ES-I3 (cell line): ENCODE measurements around the gene TNFAIP8L1.

Source experiments
- H3K36me3 ChIP-seq: 2 replicates; pipeline ENCODE4 v1.6.1; 2013; ENCODE audit warnings: mild to moderate bottlenecking, low read length, control low read depth, moderate library complexity; ENCODE audit not compliant: insufficient read depth
- H3K4me1 ChIP-seq: 2 replicates; pipeline ENCODE4 v1.6.1; 2013; ENCODE audit warnings: mild to moderate bottlenecking, control low read depth, low read length; ENCODE audit not compliant: insufficient read depth
- H3K9ac ChIP-seq: 2 replicates; pipeline ENCODE4 v1.6.1; 2013; ENCODE audit warnings: low read depth, mild to moderate bottlenecking, low read length, moderate library complexity
- H3K9me3 ChIP-seq: 2 replicates; pipeline ENCODE4 v1.6.1; 2013; ENCODE audit warnings: mild to moderate bottlenecking, low read length, moderate library complexity; ENCODE audit not compliant: control insufficient read depth, insufficient read depth

Gene TNFAIP8L1

DNA sequence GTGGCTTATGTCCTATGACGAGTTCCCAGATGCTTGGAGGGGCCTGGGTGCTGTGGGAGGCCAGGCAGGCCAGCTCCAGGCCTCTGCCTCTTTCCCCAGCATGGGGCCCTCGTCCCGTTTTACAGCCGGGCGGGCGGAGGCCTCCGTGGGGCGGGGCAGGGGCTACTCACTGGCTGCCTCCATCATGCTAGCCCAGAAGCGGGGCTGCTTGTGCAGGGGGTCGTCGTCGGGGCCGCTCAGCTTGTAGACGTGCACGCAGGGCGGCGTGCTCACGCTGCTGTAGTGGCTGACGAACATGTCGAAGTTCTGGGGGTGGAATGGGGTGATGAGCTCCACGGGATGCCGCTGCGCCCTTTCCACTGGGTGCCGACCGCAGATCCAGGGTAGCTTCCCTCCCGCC is 49.3 kb downstream of the TNFAIP8L1 start:
- Histone ChIP-seq H3K9me3 (no peaks in the 10 kb centered on the region), H3K9ac (no peak overlapping the region), H3K36me3 (peaks cover 3% of the 10 kb centered on the region), H3K4me1 (no peaks in the 10 kb centered on the region)

DNA sequence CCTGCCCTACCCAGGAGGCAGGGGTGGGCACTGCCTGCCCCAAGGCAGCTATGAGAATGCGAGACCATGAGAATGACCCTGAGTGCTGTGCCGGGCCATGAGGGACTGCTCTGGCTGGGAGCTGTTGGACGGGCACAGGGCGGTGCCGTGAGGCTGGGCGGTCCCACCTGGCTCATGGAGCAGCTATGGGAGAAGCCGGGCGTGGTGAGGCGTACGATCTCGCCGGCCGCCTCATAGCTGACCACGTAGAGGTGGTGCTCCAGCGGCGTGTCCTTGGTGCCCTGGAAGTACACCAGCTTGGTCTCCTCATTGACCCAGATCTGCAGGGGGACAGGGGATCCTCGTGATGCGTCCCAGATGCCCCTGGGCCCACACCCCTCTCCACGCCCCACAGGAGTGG is 50.1 kb downstream of the TNFAIP8L1 start:
- peaks cover 6% of the 10 kb centered on the region for H3K36me3 ChIP-seq
- no peaks in the 10 kb centered on the region for H3K4me1 ChIP-seq
- no peak overlapping the region for H3K9ac ChIP-seq
- H3K9me3 ChIP-seq: no peaks in the 10 kb centered on the region

DNA sequence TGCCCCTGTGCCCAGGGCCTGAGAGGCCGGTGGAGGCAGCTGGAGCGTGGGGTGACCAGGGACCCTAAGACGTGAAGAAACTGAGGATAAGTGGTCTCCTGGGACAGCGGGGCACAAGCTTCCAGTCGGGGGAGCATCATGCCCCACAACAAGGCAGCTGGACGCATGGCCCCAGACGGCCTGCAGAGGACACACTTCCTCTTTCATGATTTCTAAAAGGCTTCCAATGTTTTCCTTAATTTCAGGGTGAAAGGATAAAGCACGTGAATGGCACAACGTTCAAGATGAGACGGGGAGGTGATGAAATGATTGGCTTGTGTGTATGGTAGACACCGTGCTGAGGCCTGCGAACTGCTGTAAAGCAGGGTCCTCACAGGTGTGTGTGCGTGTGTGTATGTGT is 51.0 kb downstream of the TNFAIP8L1 start:
- H3K4me1 ChIP-seq: no peaks in the 10 kb centered on the region
- no peak overlapping the region for H3K9ac ChIP-seq
- H3K36me3 ChIP-seq: peaks cover 6% of the 10 kb centered on the region
- no peaks in the 10 kb centered on the region for H3K9me3 ChIP-seq

DNA sequence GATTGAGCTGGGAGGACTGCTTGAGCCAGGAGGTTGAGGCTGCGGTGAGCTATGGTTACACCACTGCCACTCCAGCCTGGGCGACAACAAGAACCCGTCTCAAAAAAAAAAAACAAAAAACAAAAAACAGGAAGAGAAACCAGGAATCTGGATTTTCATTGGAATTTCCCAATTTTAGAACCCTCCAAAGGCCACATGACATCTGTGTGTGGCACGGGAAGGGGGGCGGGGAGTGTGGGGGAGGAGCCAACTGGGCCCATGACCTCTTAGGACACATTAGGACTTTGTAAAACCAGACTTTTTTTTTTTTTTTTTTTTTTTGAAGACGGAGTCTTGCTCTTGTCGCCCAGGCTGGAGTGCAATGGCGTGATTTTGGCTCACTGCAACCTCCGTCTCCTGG is 52.1 kb downstream of the TNFAIP8L1 start:
- H3K9me3 ChIP-seq: no peaks in the 10 kb centered on the region
- peaks cover 6% of the 10 kb centered on the region for H3K36me3 ChIP-seq
- H3K4me1 ChIP-seq: no peaks in the 10 kb centered on the region
- no peak overlapping the region for H3K9ac ChIP-seq

DNA sequence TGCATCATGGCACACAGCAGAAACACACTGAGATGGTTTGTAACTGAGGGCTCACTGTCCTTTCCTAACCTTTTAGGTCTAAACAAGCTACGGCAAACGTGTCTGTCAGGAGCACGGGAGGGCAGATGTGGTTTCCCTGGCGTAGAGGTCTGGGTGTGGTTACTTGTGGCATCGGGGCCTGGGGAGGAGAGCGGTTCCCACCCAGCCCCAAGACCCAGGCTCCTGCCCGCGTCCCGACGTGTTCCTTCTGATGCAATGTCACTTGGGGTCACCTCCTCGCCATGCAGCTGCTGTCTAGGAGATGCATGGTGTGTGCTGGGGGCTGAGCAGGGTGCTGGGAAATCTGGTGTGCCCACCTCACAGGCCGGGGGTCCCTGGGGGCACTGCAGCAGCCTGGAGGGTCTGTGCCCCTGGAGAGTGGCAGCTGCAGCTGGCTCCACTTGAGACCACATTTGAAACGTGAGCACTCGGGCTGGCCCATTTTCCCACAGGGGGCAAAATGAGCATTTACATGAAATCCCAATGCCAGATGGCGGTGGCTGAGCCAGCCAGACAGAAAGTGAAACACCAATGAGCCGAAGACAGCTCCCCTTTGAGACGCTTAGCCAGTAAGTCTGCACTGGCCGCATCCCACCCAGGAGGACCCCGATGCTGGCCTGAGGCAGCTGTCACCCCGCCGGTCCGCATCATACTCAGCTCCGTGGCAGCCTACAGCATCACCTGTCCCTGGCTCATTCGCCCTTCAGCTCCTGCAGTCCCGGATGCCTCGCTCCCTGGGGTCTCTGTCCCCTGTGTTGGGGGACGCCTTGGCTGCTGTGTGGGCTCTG is 53.1 kb downstream of the TNFAIP8L1 start:
- Histone ChIP-seq H3K36me3 (peaks cover 10% of the 10 kb centered on the region; the same call in 1 of the 2 replicates), H3K4me1 (no peaks in the 10 kb centered on the region), H3K9ac (no peak overlapping the region), H3K9me3 (no peaks in the 10 kb centered on the region)

DNA sequence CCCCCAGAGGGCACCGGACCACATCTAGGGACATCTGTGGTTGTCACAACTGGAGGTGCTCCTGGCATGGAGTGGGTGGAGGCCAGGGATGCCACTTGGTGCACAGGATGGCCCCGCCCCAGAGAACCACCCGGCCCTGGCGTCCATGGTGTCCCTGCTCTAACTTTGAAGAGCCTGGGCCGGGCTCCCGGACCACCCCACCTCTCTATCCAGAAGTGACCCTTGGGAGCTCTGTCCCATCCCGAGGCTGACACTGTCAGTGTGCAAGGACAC is 53.7 kb downstream of the TNFAIP8L1 start:
- Histone ChIP-seq H3K9me3 (no peaks in the 10 kb centered on the region), H3K9ac (no peak overlapping the region), H3K4me1 (no peaks in the 10 kb centered on the region), H3K36me3 (peaks cover 14% of the 10 kb centered on the region; the same call in 1 of the 2 replicates)

DNA sequence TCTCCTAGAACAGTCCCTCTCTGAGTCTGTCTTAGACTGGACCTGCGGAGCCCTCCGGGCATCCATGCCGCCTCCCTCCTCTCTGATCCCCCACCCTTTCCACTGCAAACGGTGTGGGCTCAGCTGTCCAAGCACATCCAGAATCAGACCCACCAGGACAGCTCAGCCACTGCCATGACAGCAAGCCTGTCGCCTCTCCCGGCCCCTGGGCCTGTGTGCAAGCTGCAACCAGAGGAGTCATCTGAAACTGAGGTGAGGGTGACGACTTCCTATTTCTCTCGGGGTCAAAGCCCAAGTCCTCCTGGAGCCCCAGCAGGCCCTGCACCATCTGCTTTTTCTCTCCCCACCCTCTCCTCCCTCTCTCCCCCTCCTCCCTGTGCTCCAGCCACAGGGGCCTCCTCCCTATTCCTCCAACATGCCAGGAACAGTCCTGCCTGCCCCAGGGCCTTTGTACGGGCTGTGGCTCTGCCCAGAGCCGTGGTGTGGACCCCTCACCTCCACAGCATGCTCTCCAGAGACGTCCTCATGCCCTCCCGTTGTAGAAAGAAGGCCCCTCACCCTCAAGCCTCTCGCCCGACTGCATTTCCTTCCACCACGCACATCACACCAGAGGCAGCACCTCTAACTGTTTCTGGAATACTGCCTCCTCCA is 54.3 kb downstream of the TNFAIP8L1 start:
- Histone ChIP-seq H3K36me3 (peaks cover 14% of the 10 kb centered on the region; the same call in 1 of the 2 replicates), H3K9me3 (no peaks in the 10 kb centered on the region), H3K9ac (no peak overlapping the region), H3K4me1 (no peaks in the 10 kb centered on the region)

DNA sequence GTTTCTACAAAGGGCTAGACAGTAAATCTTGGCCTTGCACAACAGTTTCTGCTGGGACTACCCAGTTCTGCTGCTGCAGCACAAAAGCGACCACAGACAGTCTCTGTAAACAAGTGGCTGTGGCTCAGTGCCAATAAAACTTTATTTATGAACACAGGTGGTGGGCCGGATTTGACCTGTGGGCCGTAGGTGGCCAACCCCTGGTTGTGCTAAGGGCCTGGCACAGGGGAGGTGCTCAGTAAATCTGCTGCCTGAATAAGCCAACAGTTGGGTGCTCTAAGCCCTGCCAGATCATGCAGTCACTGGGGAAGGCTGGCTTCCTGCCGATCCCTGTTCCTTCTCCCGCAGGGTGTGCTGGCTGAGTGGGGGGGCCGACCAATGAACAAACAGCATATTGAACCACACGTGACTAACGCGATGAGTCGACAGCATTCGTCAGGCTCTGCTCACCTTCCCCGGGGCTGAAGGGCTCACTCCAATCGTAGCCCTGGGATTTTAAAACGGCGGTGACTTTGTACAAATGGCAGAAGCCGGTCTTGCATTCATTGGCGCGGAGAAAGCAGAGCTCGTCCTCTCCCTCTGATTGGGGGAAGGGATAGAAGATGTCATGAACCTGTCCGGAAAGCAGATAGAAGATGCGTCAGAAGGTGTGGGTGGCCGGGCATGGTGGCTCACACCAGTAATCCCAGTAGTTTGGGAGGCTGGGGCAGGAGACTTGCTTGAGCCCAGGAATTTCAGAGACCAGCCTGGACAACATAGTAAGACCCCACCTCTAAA is 55.1 kb downstream of the TNFAIP8L1 start:
- Histone ChIP-seq H3K36me3 (peaks cover 14% of the 10 kb centered on the region; the same call in 1 of the 2 replicates), H3K4me1 (no peaks in the 10 kb centered on the region), H3K9me3 (no peaks in the 10 kb centered on the region), H3K9ac (no peak overlapping the region)

DNA sequence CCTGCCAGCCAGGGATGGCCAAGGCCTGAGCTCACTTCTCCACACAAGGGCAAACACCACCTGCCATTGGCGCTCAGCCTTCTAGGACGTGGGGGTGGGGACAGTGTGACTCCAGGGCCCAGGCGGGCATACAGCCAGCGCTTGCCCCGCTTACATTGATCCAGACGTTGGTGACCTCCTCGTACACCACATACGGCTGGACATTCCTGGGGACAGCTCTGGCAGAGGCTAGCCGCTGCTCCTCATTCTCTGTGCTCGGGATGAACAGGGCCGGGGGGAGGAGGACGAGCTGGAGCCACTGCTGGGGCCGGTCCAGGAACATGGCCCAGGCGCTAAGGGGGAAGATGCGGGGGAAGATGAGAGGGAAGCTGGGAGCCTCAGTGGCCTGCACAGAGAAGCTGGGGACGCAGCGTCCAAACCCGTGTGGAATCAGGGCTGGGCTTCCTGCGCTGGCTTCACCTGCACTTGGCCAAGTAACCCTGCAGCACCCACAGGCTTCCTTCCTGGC is 56.0 kb downstream of the TNFAIP8L1 start:
- H3K9ac ChIP-seq: no peak overlapping the region
- H3K4me1 ChIP-seq: no peaks in the 10 kb centered on the region
- peaks cover 14% of the 10 kb centered on the region; the same call in 1 of the 2 replicates for H3K36me3 ChIP-seq

DNA sequence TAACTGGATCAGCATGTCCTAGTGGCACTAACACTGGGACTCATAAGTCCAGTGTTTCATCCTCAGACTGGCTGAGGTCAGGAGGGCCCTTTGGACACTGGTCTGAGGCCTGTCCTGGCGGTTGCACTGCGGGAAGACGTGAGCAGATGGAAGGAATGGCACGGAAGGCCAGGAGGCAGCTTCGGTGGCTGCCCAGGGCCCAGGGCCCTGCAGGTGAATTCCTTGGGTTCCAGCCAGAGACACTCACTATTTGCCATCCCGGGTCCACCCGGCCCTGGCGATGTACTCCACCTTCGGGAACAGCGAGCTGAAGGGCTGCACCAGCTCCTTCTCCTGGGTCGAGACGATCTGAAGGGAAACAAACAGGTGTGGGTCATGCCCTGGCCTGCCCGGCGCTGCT is 58.0 kb downstream of the TNFAIP8L1 start:
- H3K9me3 ChIP-seq: no peaks in the 10 kb centered on the region
- peaks cover 20% of the 10 kb centered on the region for H3K36me3 ChIP-seq
- H3K4me1 ChIP-seq: no peaks in the 10 kb centered on the region
- no peak overlapping the region for H3K9ac ChIP-seq

More for the DNA sequence above, 56.0 kb downstream of the TNFAIP8L1 start:
- no peaks in the 10 kb centered on the region for H3K9me3 ChIP-seq

DNA sequence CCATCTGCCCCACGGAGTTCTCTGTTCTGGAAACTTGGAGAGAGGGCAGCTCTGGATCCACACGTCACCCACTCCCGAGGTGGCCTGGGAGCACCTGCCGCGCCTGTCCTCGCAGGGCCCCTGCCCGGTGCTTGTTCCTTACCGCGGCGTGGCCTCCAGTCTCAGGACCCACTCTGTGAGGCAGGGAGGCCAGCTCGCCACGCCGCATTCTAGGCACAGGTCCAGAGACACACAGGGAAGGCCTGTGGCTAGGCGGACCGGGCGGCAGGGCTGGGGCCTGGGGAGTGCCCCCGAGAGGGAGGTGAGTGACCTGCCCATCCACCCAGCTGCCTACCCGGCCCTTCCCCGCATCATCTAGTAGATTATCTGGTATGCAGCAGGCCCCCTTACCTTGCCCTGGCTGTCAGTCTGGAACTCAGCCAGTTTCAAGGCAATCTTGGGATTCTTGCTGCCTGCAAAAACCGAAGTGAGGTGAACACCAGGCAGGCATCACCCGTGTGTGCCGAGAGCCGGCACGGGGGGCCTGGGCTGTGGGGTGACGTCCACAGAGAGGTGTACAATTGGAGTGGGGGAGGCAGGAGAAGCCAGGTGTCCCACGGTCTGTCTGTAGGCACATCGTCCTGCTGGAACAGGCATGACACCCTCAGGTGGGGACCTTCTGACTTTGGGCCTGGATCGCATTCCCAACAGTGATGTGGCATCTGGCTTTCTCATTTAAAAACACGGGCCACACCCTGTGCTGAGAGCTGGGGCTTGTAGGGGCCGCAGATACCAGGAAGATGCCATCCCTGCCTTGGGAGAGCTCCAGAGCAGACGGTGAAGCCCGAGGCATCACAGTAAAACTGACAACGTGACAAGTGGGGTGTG is 60.7 kb downstream of the TNFAIP8L1 start:
- Histone ChIP-seq H3K36me3 (peaks cover 22% of the 10 kb centered on the region), H3K9me3 (no peaks in the 10 kb centered on the region), H3K9ac (no peak overlapping the region), H3K4me1 (no peaks in the 10 kb centered on the region)

DNA sequence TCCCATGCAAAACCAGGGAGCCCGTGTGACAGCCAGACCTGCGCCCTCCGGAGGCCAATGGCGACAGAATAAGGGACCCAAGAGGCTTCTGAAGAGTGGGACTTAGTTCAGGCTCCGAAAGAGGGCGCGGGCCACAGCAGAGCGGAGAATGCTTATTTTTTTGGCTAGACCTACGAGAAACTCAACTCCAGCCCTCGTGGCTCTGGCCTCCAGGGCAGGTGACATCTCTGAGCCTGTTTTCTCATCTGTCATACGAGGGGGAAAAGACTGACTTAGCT is 61.3 kb downstream of the TNFAIP8L1 start:
- peaks cover 23% of the 10 kb centered on the region for H3K36me3 ChIP-seq
- H3K9ac ChIP-seq: no peak overlapping the region
- H3K4me1 ChIP-seq: no peaks in the 10 kb centered on the region
- H3K9me3 ChIP-seq: no peaks in the 10 kb centered on the region

DNA sequence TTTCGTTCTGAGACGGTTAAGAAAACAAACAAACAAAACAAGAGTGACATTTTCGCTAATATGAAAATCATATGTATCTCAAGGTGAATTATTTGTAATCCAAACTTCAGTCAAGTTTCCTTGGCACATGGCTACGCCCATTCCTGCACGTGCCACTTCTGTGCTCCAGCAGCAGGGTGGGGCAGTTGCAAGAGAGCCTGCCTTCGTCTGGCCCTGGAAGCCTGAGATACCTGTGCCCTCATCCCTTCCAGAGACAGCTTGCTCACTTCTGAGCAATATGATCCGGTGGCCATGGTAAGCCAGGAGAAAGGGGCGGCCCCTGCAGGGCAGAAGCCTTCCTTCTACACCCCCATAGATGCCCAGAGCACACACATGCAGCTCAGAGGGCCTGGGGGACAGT is 62.2 kb downstream of the TNFAIP8L1 start:
- H3K9me3 ChIP-seq: no peaks in the 10 kb centered on the region
- H3K4me1 ChIP-seq: no peaks in the 10 kb centered on the region
- H3K9ac ChIP-seq: no peak overlapping the region
- peaks cover 23% of the 10 kb centered on the region for H3K36me3 ChIP-seq

DNA sequence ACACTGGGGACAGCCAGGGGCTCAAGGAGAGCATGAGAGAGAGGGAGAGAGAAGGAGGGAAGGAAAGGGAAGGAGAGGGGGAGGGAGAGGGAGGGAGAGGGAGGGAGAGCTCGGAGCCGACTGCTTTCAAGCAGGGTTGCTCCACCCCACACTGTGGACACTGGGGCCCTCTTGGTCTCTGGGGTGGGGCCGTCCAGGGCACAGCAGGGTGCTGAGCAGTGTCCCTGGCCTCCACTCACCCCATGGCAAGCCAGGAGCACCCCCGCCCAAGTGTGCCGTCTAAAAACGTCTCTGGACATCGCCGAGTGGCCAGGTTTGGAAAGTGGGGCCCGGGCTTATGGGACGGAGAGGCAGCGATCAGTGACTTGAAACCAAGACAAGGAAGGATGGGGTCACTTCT is 63.4 kb downstream of the TNFAIP8L1 start:
- Histone ChIP-seq H3K4me1 (no peaks in the 10 kb centered on the region), H3K9ac (no peak overlapping the region), H3K36me3 (peaks cover 17% of the 10 kb centered on the region), H3K9me3 (no peaks in the 10 kb centered on the region)
